ENCODE data around the gene DOCK6. TPM values are rescaled to one million over a fixed set of nuclear protein-coding genes. Genes with fewer than 3 reads are reported as not detected.

The DOCK6 gene
- total RNA-seq, 1 experiment from 2014 or later = 61.7 TPM

DNA sequence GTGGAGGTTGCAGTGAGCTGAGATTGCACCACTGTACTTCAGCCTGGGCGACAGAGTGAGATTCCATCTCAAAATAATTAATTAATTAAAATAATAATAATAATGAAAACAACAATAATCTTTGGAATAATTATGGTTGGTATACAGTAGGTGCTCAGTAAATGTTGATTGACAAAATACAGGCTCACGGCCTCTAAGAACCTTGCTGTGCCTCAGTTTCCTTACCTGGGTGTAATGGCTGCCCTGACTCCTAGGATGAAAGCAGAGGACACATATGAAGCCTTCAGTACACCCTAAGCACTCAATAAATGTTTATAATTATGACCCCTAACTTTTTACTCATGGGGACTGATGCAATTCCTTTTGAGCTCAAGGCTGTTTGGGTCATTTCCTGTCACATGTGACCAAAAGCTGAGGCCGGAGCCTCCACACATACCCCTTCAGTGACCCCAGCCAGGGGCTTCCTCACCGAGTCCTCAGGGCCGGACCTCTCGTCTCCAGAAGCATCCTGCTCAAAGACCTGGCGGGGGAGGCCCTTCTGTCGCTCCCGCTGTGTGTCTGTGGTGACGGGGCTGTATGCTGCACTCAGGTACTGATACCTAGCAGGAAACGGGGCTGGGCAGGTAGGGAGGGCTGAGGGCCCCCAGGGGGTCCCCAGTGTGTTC, 10.5 kb downstream of the DOCK6 start:
- Mint-ChIP-seq H3K9me3 (ENCODE audit: unreplicated experiment) (no peaks in the 10 kb centered on the region), H3K36me3 (ENCODE audit: insufficient read depth, unreplicated experiment) (peaks cover 18% of the 10 kb centered on the region), H3K27me3 (ENCODE audit: insufficient read depth, unreplicated experiment) (no peaks in the 10 kb centered on the region), H3K4me1 (ENCODE audit: insufficient read depth, unreplicated experiment) (no peaks in the 10 kb centered on the region), H3K4me3 (ENCODE audit: unreplicated experiment) (no peak overlapping the region), H3K27ac (ENCODE audit: low read depth, unreplicated experiment) (no peak overlapping the region)
- TF ChIP-seq, protein P1, sequence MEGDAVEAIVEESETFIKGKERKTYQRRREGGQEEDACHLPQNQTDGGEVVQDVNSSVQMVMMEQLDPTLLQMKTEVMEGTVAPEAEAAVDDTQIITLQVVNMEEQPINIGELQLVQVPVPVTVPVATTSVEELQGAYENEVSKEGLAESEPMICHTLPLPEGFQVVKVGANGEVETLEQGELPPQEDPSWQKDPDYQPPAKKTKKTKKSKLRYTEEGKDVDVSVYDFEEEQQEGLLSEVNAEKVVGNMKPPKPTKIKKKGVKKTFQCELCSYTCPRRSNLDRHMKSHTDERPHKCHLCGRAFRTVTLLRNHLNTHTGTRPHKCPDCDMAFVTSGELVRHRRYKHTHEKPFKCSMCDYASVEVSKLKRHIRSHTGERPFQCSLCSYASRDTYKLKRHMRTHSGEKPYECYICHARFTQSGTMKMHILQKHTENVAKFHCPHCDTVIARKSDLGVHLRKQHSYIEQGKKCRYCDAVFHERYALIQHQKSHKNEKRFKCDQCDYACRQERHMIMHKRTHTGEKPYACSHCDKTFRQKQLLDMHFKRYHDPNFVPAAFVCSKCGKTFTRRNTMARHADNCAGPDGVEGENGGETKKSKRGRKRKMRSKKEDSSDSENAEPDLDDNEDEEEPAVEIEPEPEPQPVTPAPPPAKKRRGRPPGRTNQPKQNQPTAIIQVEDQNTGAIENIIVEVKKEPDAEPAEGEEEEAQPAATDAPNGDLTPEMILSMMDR (IDR thresholded peaks at IDR 0.05; ENCODE audit: unreplicated experiment) = no peak
- CTCF ChIA-PET = no interaction called here
- POLR2A ChIA-PET = no interaction called here
- intact Hi-C loops (cut with micrococcal nuclease) = no loop called here
- no TSS peak for BruUV-seq (replicated peaks)
- DNase-seq (ENCODE audit: unreplicated experiment) = no peak

DNA sequence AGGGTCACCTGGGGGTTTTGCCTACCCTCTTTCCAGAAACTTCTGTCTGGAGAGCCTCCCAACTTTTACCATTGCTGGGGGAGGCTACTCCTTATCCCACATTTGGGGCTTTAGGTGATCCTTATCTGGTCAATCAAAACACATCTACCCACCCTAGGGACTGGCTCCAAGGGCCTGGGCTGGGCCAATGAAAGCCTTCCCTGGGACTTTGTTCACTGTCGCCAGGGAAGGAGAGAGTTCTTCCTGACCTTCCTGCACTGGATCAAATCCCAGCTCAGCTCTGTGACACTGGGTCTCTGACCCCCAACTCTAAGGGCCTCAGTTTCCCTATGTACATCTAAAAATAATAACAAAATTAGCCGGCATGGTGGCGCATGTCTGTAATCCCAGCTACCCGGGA, 11.1 kb downstream of the DOCK6 start:
- no peak overlapping the region for H3K27ac Mint-ChIP-seq (ENCODE audit: low read depth, unreplicated experiment)
- TF ChIP-seq, protein P1 (IDR thresholded peaks at IDR 0.05; ENCODE audit: unreplicated experiment) = no peak
- H3K27me3 Mint-ChIP-seq (ENCODE audit: insufficient read depth, unreplicated experiment) = no peaks in the 10 kb centered on the region
- no peak overlapping the region for H3K4me3 Mint-ChIP-seq (ENCODE audit: unreplicated experiment)
- H3K9me3 Mint-ChIP-seq (ENCODE audit: unreplicated experiment) = no peaks in the 10 kb centered on the region
- BruUV-seq (replicated peaks) = no TSS peak
- no peak for DNase-seq (ENCODE audit: unreplicated experiment)
- peaks cover 18% of the 10 kb centered on the region for H3K36me3 Mint-ChIP-seq (ENCODE audit: insufficient read depth, unreplicated experiment)
- CTCF ChIA-PET = interaction anchor here (0.7 kb wide), 1 partner anchor 125 kb away, joined by 6 read pairs; no protein-coding TSS in a partner anchor
- H3K4me1 Mint-ChIP-seq (ENCODE audit: insufficient read depth, unreplicated experiment) = no peaks in the 10 kb centered on the region
- intact Hi-C loops (cut with micrococcal nuclease) = no loop called here
- POLR2A ChIA-PET = no interaction called here

DNA sequence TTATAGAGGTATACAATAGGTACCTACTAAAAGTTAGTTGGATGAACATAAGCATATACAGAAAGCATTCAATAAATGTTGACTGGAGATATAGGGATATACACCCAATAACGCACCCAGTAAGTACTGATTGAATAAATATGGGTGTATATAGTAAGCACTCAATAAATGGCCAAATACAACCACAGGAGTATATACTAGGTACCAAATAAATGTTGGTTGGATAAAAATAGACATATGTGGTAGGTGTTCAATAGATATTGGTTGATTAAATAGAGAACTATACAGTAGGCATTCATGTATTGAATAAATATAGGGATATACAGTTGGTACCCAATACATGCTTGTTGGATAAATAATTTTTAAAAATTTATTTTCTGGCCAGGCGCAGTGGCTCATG, 13.5 kb downstream of the DOCK6 start:
- POLR2A ChIA-PET = interaction anchor here (0.6 kb wide), 1 partner anchor 136 kb away, joined by 3 read pairs; the partner anchor contains the start of gene EPOR
- no peak for DNase-seq (ENCODE audit: unreplicated experiment)
- H3K9me3 Mint-ChIP-seq (ENCODE audit: unreplicated experiment) = no peaks in the 10 kb centered on the region
- no peaks in the 10 kb centered on the region for H3K27me3 Mint-ChIP-seq (ENCODE audit: insufficient read depth, unreplicated experiment)
- H3K4me1 Mint-ChIP-seq (ENCODE audit: insufficient read depth, unreplicated experiment) = no peaks in the 10 kb centered on the region
- TF ChIP-seq, protein P1 (IDR thresholded peaks at IDR 0.05; ENCODE audit: unreplicated experiment) = no peak
- no TSS peak for BruUV-seq (replicated peaks)
- no peak overlapping the region for H3K4me3 Mint-ChIP-seq (ENCODE audit: unreplicated experiment)
- CTCF ChIA-PET = no interaction called here
- intact Hi-C loops (cut with micrococcal nuclease) = no loop called here
- H3K27ac Mint-ChIP-seq (ENCODE audit: low read depth, unreplicated experiment) = no peak overlapping the region
- H3K36me3 Mint-ChIP-seq (ENCODE audit: insufficient read depth, unreplicated experiment) = peaks cover 25% of the 10 kb centered on the region

DNA sequence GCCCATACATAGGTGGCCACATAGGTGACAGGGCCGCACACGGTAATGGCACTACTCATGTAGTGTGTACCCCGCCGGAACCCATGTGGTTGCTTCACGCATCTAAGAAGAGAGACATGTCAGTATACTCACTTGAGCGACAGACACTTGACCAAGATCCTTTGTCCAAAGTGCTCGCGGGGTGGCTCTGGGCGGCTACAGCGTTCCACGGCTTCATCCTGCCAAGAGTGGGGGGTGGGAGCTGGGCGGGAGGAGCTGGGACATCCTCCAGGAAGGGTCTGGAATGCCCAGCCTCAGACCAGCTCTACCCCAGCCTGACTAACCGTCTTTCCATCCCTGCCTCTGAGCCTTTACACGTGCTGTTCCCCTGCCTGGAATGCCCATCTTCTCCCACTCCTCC, 14.4 kb downstream of the DOCK6 start:
- POLR2A ChIA-PET = no interaction called here
- TF ChIP-seq, protein P1 (IDR thresholded peaks at IDR 0.05; ENCODE audit: unreplicated experiment) = no peak
- no peak overlapping the region for H3K27ac Mint-ChIP-seq (ENCODE audit: low read depth, unreplicated experiment)
- H3K4me3 Mint-ChIP-seq (ENCODE audit: unreplicated experiment) = no peak overlapping the region
- peaks cover 25% of the 10 kb centered on the region for H3K36me3 Mint-ChIP-seq (ENCODE audit: insufficient read depth, unreplicated experiment)
- CTCF ChIA-PET = no interaction called here
- no TSS peak for BruUV-seq (replicated peaks)
- H3K27me3 Mint-ChIP-seq (ENCODE audit: insufficient read depth, unreplicated experiment) = no peaks in the 10 kb centered on the region
- no peaks in the 10 kb centered on the region for H3K9me3 Mint-ChIP-seq (ENCODE audit: unreplicated experiment)
- intact Hi-C loops (cut with micrococcal nuclease) = no loop called here
- no peaks in the 10 kb centered on the region for H3K4me1 Mint-ChIP-seq (ENCODE audit: insufficient read depth, unreplicated experiment)
- DNase-seq (ENCODE audit: unreplicated experiment) = no peak

All from MCF 10A (cell line).